Neuronal stem cell (in vitro differentiated cells): Measurements from ENCODE around the gene ANXA10.
A peak's percentile ranks its signal among the peaks of the same experiment; 100 is the strongest.

ENCODE experiments used
- DNase-seq: peaks from one replicate; pipeline ENCODE4 v3.0.0-alpha.2; 2013; ENCODE audit warnings: low spot score
- H2AFZ ChIP-seq: one replicate; pipeline ENCODE4 v1.6.1; 2013; ENCODE audit warnings: mild to moderate bottlenecking, low read length, inconsistent platforms
- H2AK5ac ChIP-seq: 2 replicates; pipeline ENCODE4 v1.6.1; 2013; ENCODE audit warnings: low read depth, mild to moderate bottlenecking, inconsistent platforms, low read length, moderate library complexity, mixed read lengths
- H2BK120ac ChIP-seq: 2 replicates; pipeline ENCODE4 v1.6.1; 2013; ENCODE audit warnings: low read depth, mild to moderate bottlenecking, inconsistent platforms, low read length, moderate library complexity, mixed read lengths
- H2BK12ac ChIP-seq: one replicate; pipeline ENCODE4 v1.6.1; 2013; ENCODE audit warnings: low read length, inconsistent platforms
- H2BK15ac ChIP-seq: 2 replicates; pipeline ENCODE4 v1.6.1; 2013; ENCODE audit warnings: mild to moderate bottlenecking, low read length, inconsistent platforms, mixed read lengths
- H2BK5ac ChIP-seq: one replicate; pipeline ENCODE4 v1.6.1; 2013; ENCODE audit warnings: inconsistent platforms, mild to moderate bottlenecking, low read length, moderate library complexity
- H3K14ac ChIP-seq: one replicate; pipeline ENCODE4 v1.6.1; 2013; ENCODE audit warnings: low read length, inconsistent platforms
- H3K18ac ChIP-seq: 2 replicates; pipeline ENCODE4 v1.6.1; 2013; ENCODE audit warnings: low read length, inconsistent platforms
- H3K23ac ChIP-seq: 2 replicates; pipeline ENCODE4 v1.6.1; 2013; ENCODE audit warnings: low read depth, mild to moderate bottlenecking, mixed read lengths, low read length, inconsistent platforms; ENCODE audit not compliant: poor library complexity
- H3K27ac ChIP-seq: replicated peaks from 3 replicates; pipeline ENCODE4 v1.5.1; 2013; ENCODE audit warnings: low read length, inconsistent platforms
- H3K27me3 ChIP-seq, 3 experiments: 2 replicates each; pipeline ENCODE4 v1.6.1; 2013; ENCODE audit warnings: low read length in 3 of 3, mild to moderate bottlenecking in 2 of 3, inconsistent platforms in 1 of 3, low read depth in 1 of 3, mixed read lengths in 1 of 3, moderate library complexity in 1 of 3; ENCODE audit not compliant: control insufficient read depth in 3 of 3, insufficient read depth in 3 of 3
- H3K36me3 ChIP-seq, 2 donors: replicated peaks in 1 of 2; 2 replicates each; pipeline ENCODE4 v1.6.1; 2013; ENCODE audit warnings: low read length in 2 of 2; ENCODE audit not compliant: control insufficient read depth in 2 of 2, insufficient read depth in 2 of 2
- H3K4ac ChIP-seq: 2 replicates; pipeline ENCODE4 v1.6.1; 2013; ENCODE audit warnings: inconsistent platforms, mild to moderate bottlenecking, low read length, moderate library complexity
- H3K4me1 ChIP-seq, 2 donors: 1 replicate in 1 of 2; 2 replicates in 1 of 2; pipeline ENCODE4 v1.6.1; 2013; ENCODE audit warnings: low read length in 2 of 2, low read depth in 1 of 2; ENCODE audit not compliant: control insufficient read depth in 2 of 2, insufficient read depth in 1 of 2
- H3K4me2 ChIP-seq: one replicate; pipeline ENCODE4 v1.6.1; 2013; ENCODE audit warnings: mild to moderate bottlenecking, low read length, inconsistent platforms; ENCODE audit not compliant: insufficient read depth, poor library complexity, severe bottlenecking
- H3K4me3 ChIP-seq, 2 donors: 2 replicates each; pipeline ENCODE4 v1.5.1; 2013; ENCODE audit warnings: low read length in 2 of 2, mild to moderate bottlenecking in 2 of 2, inconsistent platforms in 1 of 2, moderate library complexity in 1 of 2
- H3K79me1 ChIP-seq: one replicate; pipeline ENCODE4 v1.6.1; 2013; ENCODE audit warnings: low read depth, mild to moderate bottlenecking, inconsistent platforms, low read length, moderate library complexity
- H3K9ac ChIP-seq: one replicate; pipeline ENCODE4 v1.6.1; 2013; ENCODE audit warnings: mild to moderate bottlenecking, low read depth, low read length, inconsistent platforms; ENCODE audit not compliant: poor library complexity
- H3K9me3 ChIP-seq, 2 donors: replicated peaks in 1 of 2; 2 replicates each; pipeline versions ENCODE3 to v1.6.1; 2013; ENCODE audit warnings: low read length in 2 of 2, mild to moderate bottlenecking in 2 of 2, inconsistent platforms in 1 of 2, low read depth in 1 of 2, mixed read lengths in 1 of 2, moderate library complexity in 1 of 2; ENCODE audit not compliant: control insufficient read depth in 2 of 2, insufficient read depth in 1 of 2
- H4K8ac ChIP-seq: one replicate; pipeline ENCODE4 v1.6.1; 2013; ENCODE audit warnings: low read depth, mild to moderate bottlenecking, inconsistent platforms, low read length, moderate library complexity
- H4K91ac ChIP-seq: one replicate; pipeline ENCODE4 v1.6.1; 2013; ENCODE audit warnings: low read length, low read depth, mild to moderate bottlenecking, inconsistent platforms; ENCODE audit not compliant: poor library complexity
- WGBS, 2 donors: extraction: QIAGEN DNeasy Blood & Tissue Kit; methylation state at CpG; one replicate each; pipeline ENCODE4 v1.1.7; 2013; ENCODE audit warnings: missing lambda C conversion rate in 2 of 2, mixed read lengths in 1 of 2; ENCODE audit not compliant: insufficient read length in 2 of 2, insufficient replicate concordance in 1 of 2; ENCODE audit errors: extremely low coverage in 2 of 2; 5-methylcytosine and 5-hydroxymethylcytosine counted together

The ANXA10 gene

GRCh38 chr4:168139336-168139735 lies 47.0 kb downstream of the ANXA10 start:
- Histone ChIP-seq H3K27me3 (no peaks in the 10 kb centered on the region), H2BK15ac (no peak overlapping the region), H3K36me3 (no peaks in the 10 kb centered on the region), H2AK5ac (no peak overlapping the region), H3K23ac (no peak overlapping the region), H3K18ac (no peak overlapping the region), H3K9ac (no peak overlapping the region), H2BK120ac (no peak overlapping the region), H2BK5ac (no peak overlapping the region), H3K9me3 (no peaks in the 10 kb centered on the region), H3K4me3 (no peak overlapping the region), H3K4me2 (no peak overlapping the region), H2AFZ (no peak overlapping the region), H3K4ac (no peak overlapping the region), H3K4me1 (no peaks in the 10 kb centered on the region), H3K79me1 (no peaks in the 10 kb centered on the region), H4K8ac (no peak overlapping the region), H2BK12ac (no peak overlapping the region), H3K14ac (no peak overlapping the region), H4K91ac (no peak overlapping the region), H3K27ac (no peak overlapping the region)
- no CpG with 5 or more reads among the region's 5 CpGs for WGBS, 2 donors
- DNase-seq: no peak

DNA sequence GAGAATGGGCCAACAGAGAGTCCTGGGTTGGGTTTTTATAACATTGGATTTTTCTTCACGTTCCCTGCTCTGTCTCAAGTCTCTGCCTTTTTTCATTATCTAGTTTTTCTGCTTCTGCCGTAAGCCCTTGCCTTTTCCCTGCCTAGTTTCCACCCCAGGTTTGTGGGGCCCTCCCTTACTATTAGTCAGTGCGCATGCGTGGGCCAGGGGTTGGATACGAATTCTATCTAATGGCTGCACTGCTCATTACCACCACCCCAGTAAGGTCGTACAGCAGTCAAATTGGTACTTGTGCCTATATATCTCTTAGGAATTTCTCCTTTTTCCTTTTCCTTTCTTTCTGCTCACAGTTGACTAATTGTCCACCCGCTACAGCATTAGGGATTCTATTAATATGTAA lies 49.4 kb downstream of the ANXA10 start:
- H2BK12ac ChIP-seq: no peak overlapping the region
- H2AFZ ChIP-seq: no peak overlapping the region
- no peak overlapping the region for H3K4me3 ChIP-seq
- no peaks in the 10 kb centered on the region for H3K4me1 ChIP-seq
- H2BK120ac ChIP-seq: no peak overlapping the region
- H2AK5ac ChIP-seq: no peak overlapping the region
- H3K79me1 ChIP-seq: no peaks in the 10 kb centered on the region
- WGBS, 2 donors: no CpG with 5 or more reads among the region's 7 CpGs
- no peak overlapping the region for H3K18ac ChIP-seq
- no peak overlapping the region for H2BK5ac ChIP-seq
- H3K14ac ChIP-seq: no peak overlapping the region
- no peaks in the 10 kb centered on the region for H3K36me3 ChIP-seq
- H3K27ac ChIP-seq: no peak overlapping the region
- no peak overlapping the region for H3K9ac ChIP-seq
- H3K4ac ChIP-seq: no peak overlapping the region
- H4K91ac ChIP-seq: no peak overlapping the region
- H4K8ac ChIP-seq: no peak overlapping the region
- H3K27me3 ChIP-seq: no peaks in the 10 kb centered on the region
- H3K4me2 ChIP-seq: no peak overlapping the region
- H3K9me3 ChIP-seq: no peaks in the 10 kb centered on the region
- no peak overlapping the region for H2BK15ac ChIP-seq
- no peak for DNase-seq
- H3K23ac ChIP-seq: no peak overlapping the region

- H3K14ac ChIP-seq: no peak overlapping the region
- H2BK120ac ChIP-seq: no peak overlapping the region
- no peaks in the 10 kb centered on the region for H3K36me3 ChIP-seq
- no peak for DNase-seq
- no peaks in the 10 kb centered on the region for H3K79me1 ChIP-seq
- no peak overlapping the region for H2AFZ ChIP-seq
- H2AK5ac ChIP-seq: no peak overlapping the region
- no peaks in the 10 kb centered on the region for H3K27me3 ChIP-seq
- no peak overlapping the region for H2BK15ac ChIP-seq
- no peak overlapping the region for H3K4ac ChIP-seq
- no peak overlapping the region for H2BK12ac ChIP-seq
- H3K4me2 ChIP-seq: no peak overlapping the region
- H3K9ac ChIP-seq: no peak overlapping the region
- H3K18ac ChIP-seq: no peak overlapping the region
- H2BK5ac ChIP-seq: no peak overlapping the region
- no peak overlapping the region for H3K27ac ChIP-seq
- no peaks in the 10 kb centered on the region for H3K4me1 ChIP-seq
- H4K8ac ChIP-seq: no peak overlapping the region
- no peak overlapping the region for H3K4me3 ChIP-seq
- no peak overlapping the region for H3K23ac ChIP-seq
- H4K91ac ChIP-seq: no peak overlapping the region
- H3K9me3 ChIP-seq: no peaks in the 10 kb centered on the region
- no CpG with 5 or more reads among the region's 2 CpGs for WGBS, 2 donors
Measured at GRCh38 chr4:168143601-168144000, 51.3 kb downstream of the ANXA10 start.

DNA sequence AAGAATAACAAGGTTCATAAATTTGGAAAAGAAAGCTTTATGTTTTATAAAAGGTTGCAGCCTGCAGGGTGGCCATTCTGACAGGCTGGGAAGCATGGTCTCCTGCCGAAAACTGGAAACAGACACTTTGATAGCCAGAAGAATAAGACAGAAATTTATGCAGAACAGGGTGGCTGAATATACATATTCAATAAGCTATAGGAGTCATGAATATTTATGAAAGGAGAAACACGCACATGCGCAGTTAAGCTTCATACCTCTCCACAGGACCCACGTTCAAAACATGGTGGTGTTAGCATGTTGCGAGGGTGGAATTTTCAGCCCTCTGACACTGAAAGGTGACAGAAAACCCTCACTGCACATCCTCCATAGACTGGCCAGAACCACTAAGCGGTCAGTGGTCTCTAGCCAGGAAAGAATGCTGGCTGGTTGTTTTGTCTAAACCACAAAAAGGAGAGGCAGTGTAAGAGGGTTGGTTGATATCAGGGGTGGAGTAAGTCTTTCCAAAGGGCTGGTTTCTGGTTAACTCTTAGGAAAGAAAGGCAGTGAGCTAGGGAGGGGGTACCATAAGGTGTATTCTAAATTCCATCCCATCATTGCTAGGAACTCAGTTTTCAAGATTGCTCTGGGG lies 58.2 kb downstream of the ANXA10 start:
- H2BK12ac ChIP-seq: no peak overlapping the region
- no CpG with 5 or more reads among the region's 6 CpGs for WGBS, 2 donors

More for the DNA sequence above, 58.2 kb downstream of the ANXA10 start:
- Histone ChIP-seq H2BK5ac (no peak overlapping the region), H2AFZ (peak overlapping the region; percentile 50), H3K18ac (no peak overlapping the region), H3K4me3 (no peak overlapping the region), H4K8ac (no peak overlapping the region), H3K4me1 (peaks cover 0 to 2% of the 10 kb centered on the region in 2 donors), H2AK5ac (no peak overlapping the region), H3K23ac (no peak overlapping the region), H3K4me2 (no peak overlapping the region), H4K91ac (no peak overlapping the region), H3K4ac (no peak overlapping the region), H3K9me3 (no peaks in the 10 kb centered on the region), H3K27me3 (no peaks in the 10 kb centered on the region), H2BK15ac (no peak overlapping the region), H2BK120ac (no peak overlapping the region), H3K9ac (no peak overlapping the region), H3K79me1 (no peaks in the 10 kb centered on the region), H3K27ac (no peak overlapping the region), H3K14ac (no peak overlapping the region), H3K36me3 (no peaks in the 10 kb centered on the region)
- DNase-seq: no peak
